H1 (cell line): ENCODE measurements around the gene MRPL28. TPM values are rescaled to one million over a fixed set of nuclear protein-coding genes. Genes with fewer than 3 reads are reported as not detected.
"Not testable (repeated sequence)": the region's sequence is repeated elsewhere in the genome, so short reads cannot be mapped to it uniquely, and the experiment has no call there.

ENCODE experiments used
- CTCF ChIA-PET: fragments of 300-600 bp; sonication (Branson Sonifier 250); formaldehyde crosslinking; loops from one replicate; lab custom pipeline; 2021; ENCODE audit not compliant: partially characterized antibody; lab: Charles Lee
- POLR2A ChIA-PET: fragments of 300-600 bp; sonication (Branson Sonifier 250); formaldehyde crosslinking; loops from one replicate; lab custom pipeline; 2021; ENCODE audit warnings: inconsistent platforms; ENCODE audit not compliant: partially characterized antibody; lab: Charles Lee
- DNase-seq, 2 experiments: peaks; one replicate each; pipeline versions ENCODE4 v3.0.0 to v3.0.0-alpha.2; 2010 to 2022; ENCODE audit warnings: low spot score in 2 of 2, low read depth in 1 of 2, mixed read lengths in 1 of 2
- FAIRE-seq: peaks from 2 replicates; lab custom pipeline; 2011; peaks lifted over from hg19 to GRCh38; lab: Jason Lieb, UNC
- H2AFZ ChIP-seq: 2 replicates; pipeline ENCODE4 v1.8.1; 2012; ENCODE audit warnings: low read length, inconsistent platforms
- H2AK5ac ChIP-seq: 2 replicates; pipeline ENCODE4 v1.6.1; 2013; ENCODE audit warnings: low read depth, low read length
- H2BK120ac ChIP-seq: replicated peaks from 2 replicates; pipeline ENCODE3; 2013; ENCODE audit warnings: low read depth, low read length, inconsistent platforms
- H2BK12ac ChIP-seq: 2 replicates; pipeline ENCODE4 v1.6.1; 2013; ENCODE audit warnings: low read depth, low read length
- H2BK15ac ChIP-seq: 2 replicates; pipeline ENCODE4 v1.6.1; 2013; ENCODE audit warnings: low read length
- H2BK20ac ChIP-seq: 2 replicates; pipeline ENCODE4 v1.6.1; 2013; ENCODE audit warnings: low read length
- H2BK5ac ChIP-seq: 2 replicates; pipeline ENCODE4 v1.6.1; 2013; ENCODE audit warnings: low read depth, low read length
- H3K14ac ChIP-seq: 2 replicates; pipeline ENCODE4 v1.6.1; 2013; ENCODE audit warnings: inconsistent platforms; ENCODE audit not compliant: insufficient read length
- H3K18ac ChIP-seq: 2 replicates; pipeline ENCODE4 v1.6.1; 2013; ENCODE audit warnings: low read length; ENCODE audit errors: extremely low read depth
- H3K23ac ChIP-seq: 2 replicates; pipeline ENCODE4 v1.6.1; 2013; ENCODE audit warnings: inconsistent platforms; ENCODE audit not compliant: insufficient read length
- H3K23me2 ChIP-seq: 2 replicates; pipeline ENCODE4 v1.6.1; 2013; ENCODE audit warnings: low read depth, low read length
- H3K27ac ChIP-seq: 2 replicates; pipeline ENCODE4 v1.6.1; 2011; ENCODE audit warnings: low read depth, low read length, inconsistent platforms
- H3K27me3 ChIP-seq, 4 experiments: replicated peaks in 1 of 4; 1 replicate in 1 of 4; 2 replicates in 3 of 4; pipeline versions ENCODE4 v1.6.1 to v1.8.1; 2011 to 2013; ENCODE audit warnings: low read length in 3 of 4, mild to moderate bottlenecking in 3 of 4, inconsistent platforms in 2 of 4, mixed read lengths in 2 of 4, moderate library complexity in 1 of 4; ENCODE audit not compliant: control insufficient read depth in 3 of 4, insufficient read depth in 3 of 4; ENCODE audit errors: extremely low read depth in 1 of 4
- H3K36me3 ChIP-seq, 4 experiments: 2 replicates each; pipeline versions ENCODE4 v1.6.1 to v1.8.1; 2011 to 2013; ENCODE audit warnings: mild to moderate bottlenecking in 4 of 4, low read length in 3 of 4, moderate library complexity in 2 of 4, control low read depth in 1 of 4, inconsistent platforms in 1 of 4; ENCODE audit not compliant: insufficient read depth in 4 of 4, control insufficient read depth in 2 of 4
- H3K4ac ChIP-seq: replicated peaks from 2 replicates; pipeline ENCODE3; 2013; ENCODE audit warnings: low read length, low read depth, mixed read lengths, inconsistent platforms; ENCODE audit not compliant: insufficient read length
- H3K4me1 ChIP-seq, 4 experiments: replicated peaks in 1 of 4; 1 replicate in 1 of 4; 2 replicates in 3 of 4; pipeline versions ENCODE4 v1.6.1 to v1.8.1; 2011 to 2013; ENCODE audit warnings: low read length in 3 of 4, inconsistent platforms in 2 of 4, mixed read lengths in 1 of 4; ENCODE audit not compliant: insufficient read depth in 4 of 4, control insufficient read depth in 3 of 4
- H3K4me2 ChIP-seq, 2 experiments: 2 replicates each; pipeline versions ENCODE4 v1.6.1 to v1.8.1; 2011 to 2013; ENCODE audit warnings: low read depth in 2 of 2, low read length in 2 of 2, control low read depth in 1 of 2, inconsistent platforms in 1 of 2, mild to moderate bottlenecking in 1 of 2; ENCODE audit not compliant: insufficient read depth in 1 of 2
- H3K4me3 ChIP-seq, 4 experiments: fragments of 200-600, 300-600 bp in 1 of 4; sonication (generic), shearing (Covaris generic), sonication (Bioruptor Twin) in 1 of 4; 2 replicates each; pipeline versions ENCODE4 v1.5.1 to v1.8.1; 2011 to 2016; ENCODE audit warnings: low read length in 4 of 4, low read depth in 3 of 4, control low read depth in 2 of 4, inconsistent platforms in 2 of 4, mild to moderate bottlenecking in 2 of 4, mixed read lengths in 1 of 4, moderate library complexity in 1 of 4; ENCODE audit not compliant: insufficient read depth in 2 of 4; ENCODE audit errors: extremely low read depth in 1 of 4
- H3K56ac ChIP-seq: replicated peaks from 2 replicates; pipeline ENCODE3; 2013; ENCODE audit warnings: low read depth, mild to moderate bottlenecking, mixed read lengths, low read length, inconsistent platforms; ENCODE audit not compliant: insufficient read length
- H3K79me1 ChIP-seq: 2 replicates; pipeline ENCODE4 v1.6.1; 2013; ENCODE audit warnings: low read depth, low read length, control low read depth
- H3K79me2 ChIP-seq, 2 experiments: 2 replicates each; pipeline versions ENCODE4 v1.6.1 to v1.8.1; 2012 to 2013; ENCODE audit warnings: low read length in 2 of 2, mild to moderate bottlenecking in 2 of 2, inconsistent platforms in 1 of 2; ENCODE audit not compliant: insufficient read depth in 2 of 2, control insufficient read depth in 1 of 2
- H3K9ac ChIP-seq, 4 experiments: replicated peaks in 1 of 4; 1 replicate in 1 of 4; 2 replicates in 3 of 4; pipeline versions ENCODE4 v1.6.1 to v1.8.1; 2011 to 2013; ENCODE audit warnings: low read depth in 3 of 4, low read length in 3 of 4, control low read depth in 2 of 4, mild to moderate bottlenecking in 2 of 4, moderate library complexity in 2 of 4, inconsistent platforms in 1 of 4; ENCODE audit errors: extremely low read depth in 1 of 4
- H3K9me3 ChIP-seq, 2 experiments: 2 replicates each; pipeline versions ENCODE4 v1.6.1 to v1.8.1; 2012 to 2013; ENCODE audit warnings: mild to moderate bottlenecking in 2 of 2, moderate library complexity in 2 of 2, control low read depth in 1 of 2, inconsistent platforms in 1 of 2, low read depth in 1 of 2, low read length in 1 of 2, mixed read lengths in 1 of 2; ENCODE audit not compliant: insufficient read depth in 2 of 2
- H4K20me1 ChIP-seq, 2 experiments: replicated peaks in 1 of 2; 2 replicates each; pipeline versions ENCODE3 to v1.8.1; 2011 to 2013; ENCODE audit warnings: inconsistent platforms in 2 of 2, low read length in 2 of 2, mild to moderate bottlenecking in 1 of 2; ENCODE audit not compliant: insufficient read depth in 2 of 2, control insufficient read depth in 1 of 2
- H4K5ac ChIP-seq: 2 replicates; pipeline ENCODE4 v1.6.1; 2013; ENCODE audit warnings: low read length, low read depth, mixed read lengths, inconsistent platforms; ENCODE audit not compliant: insufficient read length
- H4K8ac ChIP-seq: 2 replicates; pipeline ENCODE4 v1.8.0; 2013; ENCODE audit warnings: mild to moderate bottlenecking, moderate library complexity, low read length, inconsistent platforms; ENCODE audit not compliant: insufficient read depth; ENCODE audit errors: extremely low read depth
- H4K91ac ChIP-seq: replicated peaks from 2 replicates; pipeline ENCODE3; 2013; ENCODE audit warnings: low read length, mixed read lengths, inconsistent platforms; ENCODE audit not compliant: insufficient read length
- whole genome bisulfite sequencing, 2 experiments: shearing (Covaris generic) in 1 of 2; methylation state at CpG; one replicate each; pipeline versions ENCODE4 v1.1.6 to v1.1.7; 2013 to 2015; ENCODE audit warnings: low lambda C conversion rate in 2 of 2, mixed read lengths in 2 of 2, inconsistent platforms in 1 of 2, low coverage in 1 of 2, missing lambda C conversion rate in 1 of 2; ENCODE audit not compliant: insufficient replicate concordance in 2 of 2, insufficient coverage in 1 of 2, insufficient read length in 1 of 2; ENCODE audit errors: extremely low coverage in 1 of 2, missing lambda C conversion rate in 1 of 2; 5-methylcytosine and 5-hydroxymethylcytosine counted together
- polyA plus RNA-seq, 7 experiments: library from polyadenylated mRNA; depleted of rRNA in 3 of 7; stranded (reverse) in 5 of 7; unstranded in 2 of 7; fragments of >200 nt in 5 of 7; fragments of 200-250 nt in 2 of 7; gene quantifications; 1 replicate in 5 of 7; 2 replicates in 1 of 7; 4 replicates in 1 of 7; pipeline versions ENCODE4 v1.2.1 to v1.2.3, GENCODE V29; 2011 to 2013; ENCODE audit warnings: missing spikeins in 2 of 7, mixed read lengths in 2 of 7
- total RNA-seq: library from RNA; stranded (reverse); fragmentation: NEBNext Ultra II Directional; extraction: Animal tissue kit (Norgen Biotek cat#: 25700); gene quantifications from 2 replicates; pipeline ENCODE4 v1.2.1, GENCODE V29; 2021

Gene MRPL28
- total and polyA plus RNA-seq, 2 of the 8 experiments (the other 6 are each of a cell fraction or from before 2014, with no cell fraction given): 88.9 to 188 TPM

GRCh38 chr16:334164-334832, 36.0 kb downstream of the MRPL28 start:
- H4K20me1 ChIP-seq: peaks cover 11 to 32% of the 10 kb centered on the region in 2 experiments
- not testable (repeated sequence) for FAIRE-seq

More at GRCh38 chr16:334164-334832, 36.0 kb downstream of the MRPL28 start:
- H3K23me2 ChIP-seq, H3K27me3 ChIP-seq, H2BK5ac ChIP-seq, H4K8ac ChIP-seq, H3K23ac ChIP-seq, H4K91ac ChIP-seq, H4K5ac ChIP-seq, H3K14ac ChIP-seq, H3K4me1 ChIP-seq, DNase-seq, H2AFZ ChIP-seq, H3K36me3 ChIP-seq, POLR2A ChIA-PET, H2BK12ac ChIP-seq, H3K4ac ChIP-seq, H3K4me3 ChIP-seq, H2BK120ac ChIP-seq, H3K27ac ChIP-seq, H3K56ac ChIP-seq, H3K18ac ChIP-seq, H3K9me3 ChIP-seq, CTCF ChIA-PET, H3K4me2 ChIP-seq, H3K9ac ChIP-seq, H2BK20ac ChIP-seq: not testable (repeated sequence)
- peaks cover 29% of the 10 kb centered on the region for H3K79me1 ChIP-seq
- 96% methylated on average over 5 of the region's 5 CpGs; no CpG with 5 or more reads in 1 of the 2 experiments for WGBS, 2 experiments
- H2AK5ac ChIP-seq: peak overlapping the region; percentile 90; the same call in 1 of the 2 replicates
- 0 out of 2 replicates have a peak overlapping the region, but pooled peaks have one; percentile 72 for H2BK15ac ChIP-seq
- peaks cover 39 to 87% of the 10 kb centered on the region in 2 experiments for H3K79me2 ChIP-seq
